Pancreas (tissue), 10 donors: ENCODE data around the gene SLC27A3. TPM values are rescaled to one million over a fixed set of nuclear protein-coding genes. Genes with fewer than 3 reads are reported as not detected.

Source experiments
- ATAC-seq, 4 donors: fragments of 200-7000 bp; cut with Tn5 transposase; one replicate each; pipeline versions ENCODE4 v1.8.0 to v1.9.1; 2020; ENCODE audit warnings: mild to moderate bottlenecking in 4 of 4, moderate library complexity in 4 of 4
- DNase-seq, 6 donors: peaks; one replicate each; pipeline ENCODE4 v3.0.0-alpha.2; 2020
- FAIRE-seq: peaks from 2 replicates; lab custom pipeline; 2012; peaks lifted over from hg19 to GRCh38; lab: Jason Lieb, UNC
- H3K27ac ChIP-seq, 4 donors: fragments of 200-600 bp; sonication (generic); 1 replicate in 3 of 4; 2 replicates in 1 of 4; pipeline versions ENCODE4 v1.5.0 to v1.8.0; 2020
- H3K27me3 ChIP-seq, 4 donors: fragments of 200-600 bp; one replicate each; pipeline ENCODE4 v1.8.0; 2021
- H3K36me3 ChIP-seq, 3 donors: fragments of 200-600 bp; sonication (generic) in 1 of 3; one replicate each; pipeline versions ENCODE4 v1.5.0 to v1.8.0; 2020 to 2021
- H3K4me1 ChIP-seq, 3 donors: fragments of 200-600 bp; one replicate each; pipeline ENCODE4 v1.8.0; 2021
- H3K4me3 ChIP-seq, 4 donors: fragments of 200-600 bp; sonication (generic) in 2 of 4; one replicate each; pipeline versions ENCODE4 v1.5.0 to v1.8.0; 2020 to 2021
- H3K9me3 ChIP-seq, 4 donors: fragments of 200-600 bp; one replicate each; pipeline ENCODE4 v1.8.0; 2021
- WGBS, 2 donors: extraction: QIAGEN DNeasy Blood & Tissue Kit; methylation state at CpG; one replicate each; pipeline ENCODE4 v1.1.7; 2013; 5-methylcytosine and 5-hydroxymethylcytosine counted together
- intact Hi-C, 3 donors: fragments of 100-400 bp; cut with DNase I; formaldehyde crosslinking; loops; one replicate each; pipeline versions ENCODE4 v1.11.1 to v1.14.2; 2022
- polyA plus RNA-seq, 2 donors: library from polyadenylated mRNA; stranded (reverse); fragments of 200-250 nt; gene quantifications; one replicate each; pipeline ENCODE4 v1.2.3, GENCODE V29; 2013
- total RNA-seq, 6 donors: library from RNA; stranded (reverse); fragmentation: NEBNext Ultra II Directional in 4 of 6; extraction: Animal tissue kit (Norgen Biotek cat#: 25700) in 4 of 6; gene quantifications; one replicate each; pipeline versions ENCODE4 v1.2.1 to v1.2.4, GENCODE V29; 2021 to 2023
- TF ChIP-seq, protein P1 (sequence below), 4 donors: fragments of 200-600 bp; sonication (generic) in 3 of 4; IDR thresholded peaks; one replicate each; pipeline versions ENCODE4 v1.5.0 to v1.8.0; 2021; ENCODE audit warnings: antibody characterized with exemption in 4 of 4
- donor health status: healthy with polysubstance abuse.
- donor health status: DM: no; HTN: no; CAD: no; lungs with moderate emphysema.
- donor health status: DM: no; HTN: no; CAD: no.
- donor health status: control.
- donor health status: control.
- donor health status: Bipolar disorder and iron deficiency.
- donor health status: DM: yes; HTN: yes; CAD: no.
- donor health status: DM: no; HTN: no; CAD: no.
- donor health status: DM: no; HTN: no; CAD: no.
- donor health status: DM: yes; HTN: yes; CAD: no.

SLC27A3 gene
- total and polyA plus RNA-seq, 8 donors = 9.0 to 64.0 (median 13.1) TPM

DNA sequence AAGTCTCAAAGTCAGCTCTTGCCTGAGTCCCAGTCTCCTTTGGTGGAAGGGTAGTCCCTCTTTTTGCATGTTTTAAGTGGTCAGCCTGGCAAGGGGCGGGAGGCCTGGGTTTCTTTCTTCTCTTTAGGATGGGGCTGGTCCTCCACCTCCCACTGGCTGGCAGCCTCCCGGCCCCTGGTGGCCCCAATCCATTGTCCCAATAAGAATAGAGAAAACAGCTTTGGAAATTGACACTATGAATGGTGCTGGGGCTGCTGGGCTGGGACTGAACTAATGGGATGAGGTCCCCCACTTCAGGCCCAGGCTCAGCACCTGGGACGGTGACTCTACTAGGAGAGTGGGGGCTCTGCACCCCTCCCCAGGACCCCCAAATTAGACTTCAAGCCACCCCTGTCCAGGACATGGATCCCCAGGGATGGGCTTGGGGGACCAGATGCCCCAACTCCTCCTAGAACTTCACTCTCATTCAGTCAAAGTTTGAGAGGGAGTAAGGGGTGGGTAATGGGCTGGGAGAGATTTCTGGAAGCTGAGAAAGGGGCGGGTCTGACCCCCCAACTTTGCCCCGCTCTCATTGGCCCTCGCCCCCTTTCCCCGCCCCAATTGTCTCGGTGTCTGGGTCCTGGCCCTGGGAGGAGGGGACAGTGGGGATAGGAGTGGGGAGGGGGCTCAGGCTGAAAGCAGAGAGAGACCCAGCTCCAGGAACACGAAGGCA, 18.2 kb downstream of the SLC27A3 start:
- peak in 2 of 6 donors; percentile 38 to 44 for DNase-seq
- Histone ChIP-seq H3K36me3 (no peaks in the 10 kb centered on the region), H3K27ac (no peak overlapping the region), H3K4me1 (peaks cover 0 to 14% (median 6%) of the 10 kb centered on the region in 3 donors), H3K4me3 (no peak overlapping the region), H3K27me3 (no peaks in the 10 kb centered on the region), H3K9me3 (no peaks in the 10 kb centered on the region)
- no peak for FAIRE-seq
- TF ChIP-seq, protein P1, sequence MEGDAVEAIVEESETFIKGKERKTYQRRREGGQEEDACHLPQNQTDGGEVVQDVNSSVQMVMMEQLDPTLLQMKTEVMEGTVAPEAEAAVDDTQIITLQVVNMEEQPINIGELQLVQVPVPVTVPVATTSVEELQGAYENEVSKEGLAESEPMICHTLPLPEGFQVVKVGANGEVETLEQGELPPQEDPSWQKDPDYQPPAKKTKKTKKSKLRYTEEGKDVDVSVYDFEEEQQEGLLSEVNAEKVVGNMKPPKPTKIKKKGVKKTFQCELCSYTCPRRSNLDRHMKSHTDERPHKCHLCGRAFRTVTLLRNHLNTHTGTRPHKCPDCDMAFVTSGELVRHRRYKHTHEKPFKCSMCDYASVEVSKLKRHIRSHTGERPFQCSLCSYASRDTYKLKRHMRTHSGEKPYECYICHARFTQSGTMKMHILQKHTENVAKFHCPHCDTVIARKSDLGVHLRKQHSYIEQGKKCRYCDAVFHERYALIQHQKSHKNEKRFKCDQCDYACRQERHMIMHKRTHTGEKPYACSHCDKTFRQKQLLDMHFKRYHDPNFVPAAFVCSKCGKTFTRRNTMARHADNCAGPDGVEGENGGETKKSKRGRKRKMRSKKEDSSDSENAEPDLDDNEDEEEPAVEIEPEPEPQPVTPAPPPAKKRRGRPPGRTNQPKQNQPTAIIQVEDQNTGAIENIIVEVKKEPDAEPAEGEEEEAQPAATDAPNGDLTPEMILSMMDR (IDR thresholded peaks at IDR 0.05) = no peak
- intact Hi-C loops = loop anchor here in 2 of 3 donors (10.0 kb wide), 2 partner anchors 151 to 191 kb away; partner anchors contain the start of genes DENND4B (in 1 of the 2) and RAB13 (in 1 of the 2)
- 66 to 72% methylated on average over 9 of the region's 9 CpGs for WGBS, 2 donors
- no peak for ATAC-seq

DNA sequence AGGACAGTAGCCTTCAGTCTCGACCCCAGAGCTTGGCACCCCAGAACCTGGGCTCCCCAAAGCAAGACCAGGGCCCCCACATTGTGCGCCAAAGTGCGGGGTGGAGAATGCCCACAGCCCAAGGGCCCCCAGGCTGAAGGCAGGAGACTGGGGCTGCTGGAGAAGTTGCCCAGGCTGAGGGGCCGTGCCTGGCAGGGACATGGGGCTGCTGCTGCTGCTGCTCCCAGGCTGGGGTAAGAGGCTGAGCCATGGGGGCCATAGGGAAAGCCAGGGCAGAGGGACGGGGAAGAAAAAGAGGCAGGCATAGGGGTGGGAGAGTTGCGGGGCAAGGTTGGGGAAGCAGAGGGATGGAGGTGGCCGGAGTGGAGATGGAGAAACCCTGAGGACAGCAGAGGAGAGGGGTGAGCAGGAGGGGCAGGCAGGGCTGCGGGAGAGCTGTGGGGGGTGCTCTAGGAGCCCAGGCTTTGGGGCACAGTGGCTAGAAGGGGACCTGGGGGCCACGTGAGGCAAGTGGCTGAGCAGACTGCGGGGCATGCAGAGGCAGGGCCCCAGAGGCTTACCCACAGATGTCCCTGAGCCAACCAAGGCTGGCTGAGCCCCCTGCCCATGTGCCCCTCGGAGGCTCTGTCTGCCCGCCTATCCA, 18.9 kb downstream of the SLC27A3 start:
- no peak for FAIRE-seq
- DNase-seq = peak in 2 of 6 donors; percentile 49 to 51
- H3K4me1 ChIP-seq = peaks cover 0 to 11% (median 4%) of the 10 kb centered on the region in 3 donors
- H3K36me3 ChIP-seq = no peaks in the 10 kb centered on the region
- no peaks in the 10 kb centered on the region for H3K9me3 ChIP-seq
- H3K4me3 ChIP-seq = no peak overlapping the region
- intact Hi-C loops = loop anchor here in 2 of 3 donors (10.0 kb wide), 2 partner anchors 151 to 191 kb away; partner anchors contain the start of genes DENND4B (in 1 of the 2) and RAB13 (in 1 of the 2)
- ATAC-seq = no peak
- no peaks in the 10 kb centered on the region for H3K27me3 ChIP-seq
- TF ChIP-seq, protein P1 (IDR thresholded peaks at IDR 0.05) = no peak
- 80 to 81% methylated on average over 10 to 12 of the region's 12 CpGs for WGBS, 2 donors
- no peak overlapping the region for H3K27ac ChIP-seq

DNA sequence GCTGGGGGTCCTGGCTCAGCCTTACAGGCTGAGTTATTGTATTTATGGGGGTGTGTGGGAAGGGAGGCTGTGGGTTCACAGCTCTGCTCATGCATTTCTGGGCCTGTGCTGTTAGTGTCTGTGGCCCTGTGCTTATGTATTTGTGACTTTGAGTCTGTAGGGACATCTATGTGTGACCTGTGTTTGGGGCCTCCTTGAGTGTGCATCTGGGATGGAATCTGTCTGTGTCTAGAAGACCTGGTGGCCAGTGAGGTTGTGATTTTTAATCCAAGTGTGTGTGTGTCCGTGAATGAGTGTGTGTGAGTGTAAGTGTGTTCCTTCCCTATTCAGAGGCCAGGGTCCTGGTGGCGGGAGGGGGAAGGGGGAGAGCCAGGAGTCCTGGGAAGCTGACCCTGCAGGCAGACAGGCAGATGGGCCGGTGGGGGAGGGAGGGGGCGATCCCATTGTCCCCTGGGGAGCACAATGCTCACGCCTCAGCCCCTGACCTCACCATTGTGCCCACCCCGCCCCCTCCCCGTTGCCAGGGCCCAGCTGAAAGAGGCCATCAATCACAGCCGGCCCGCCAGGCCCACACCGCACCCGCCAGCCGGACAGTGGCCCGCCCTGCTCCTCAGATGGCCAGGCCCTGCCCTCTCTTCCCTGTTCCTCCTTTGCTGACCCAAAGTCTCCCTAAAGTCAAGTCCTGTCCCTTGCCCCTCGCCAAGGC, 19.6 kb downstream of the SLC27A3 start:
- no peaks in the 10 kb centered on the region for H3K36me3 ChIP-seq
- H3K27ac ChIP-seq = no peak overlapping the region
- H3K4me3 ChIP-seq = no peak overlapping the region
- no peak for FAIRE-seq
- DNase-seq = peak in 3 of 6 donors; percentile 9 to 51 (median 47)
- no peak for ATAC-seq
- TF ChIP-seq, protein P1 (IDR thresholded peaks at IDR 0.05) = no peak
- H3K4me1 ChIP-seq = peaks cover 0 to 5% (median 0%) of the 10 kb centered on the region in 3 donors
- H3K27me3 ChIP-seq = no peaks in the 10 kb centered on the region
- intact Hi-C loops = loop anchor here (5.0 to 10.0 kb wide), 3 partner anchors 150 to 193 kb away; partner anchors contain the start of genes RAB13 (in 2 of the 3) and DENND4B (in 1 of the 3)
- WGBS, 2 donors = 60 to 66% methylated on average over 13 to 14 of the region's 14 CpGs
- H3K9me3 ChIP-seq = no peaks in the 10 kb centered on the region

DNA sequence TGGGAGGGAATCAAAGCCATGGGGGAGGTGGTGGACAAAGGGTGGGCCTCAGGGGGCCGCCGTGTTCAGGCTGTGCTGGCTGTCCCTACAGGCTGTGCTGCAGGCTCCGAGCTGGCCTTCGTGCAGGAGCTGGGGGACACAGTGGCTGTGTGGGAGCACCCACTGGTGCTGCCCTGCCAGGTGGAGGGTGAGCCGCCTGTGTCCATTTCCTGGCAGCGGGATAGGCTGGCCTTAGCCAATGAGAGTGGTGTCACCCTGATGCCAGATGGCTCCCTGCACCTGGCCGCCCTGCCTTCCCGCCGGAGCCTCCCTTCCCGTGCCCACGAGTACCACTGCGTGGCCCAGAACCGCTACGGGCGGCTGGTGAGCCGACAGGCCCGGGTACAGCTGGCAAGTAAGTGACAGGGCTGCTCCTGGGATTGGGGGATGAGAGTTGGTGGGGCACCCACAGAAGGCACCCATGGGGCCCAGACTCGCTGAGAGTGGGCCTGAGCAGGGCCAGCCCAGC, 20.2 kb downstream of the SLC27A3 start:
- WGBS, 2 donors = 72 to 77% methylated on average over 18 of the region's 18 CpGs
- no peak for ATAC-seq
- no peaks in the 10 kb centered on the region for H3K9me3 ChIP-seq
- intact Hi-C loops = loop anchor here (5.0 to 10.0 kb wide), 3 partner anchors 149 to 192 kb away; partner anchors contain the start of genes RAB13 (in 2 of the 3) and DENND4B (in 1 of the 3)
- TF ChIP-seq, protein P1 (IDR thresholded peaks at IDR 0.05) = no peak
- H3K27me3 ChIP-seq = no peaks in the 10 kb centered on the region
- H3K4me3 ChIP-seq = no peak overlapping the region
- H3K4me1 ChIP-seq = no peaks in the 10 kb centered on the region
- DNase-seq = peak in 1 of 6 donors; percentile 69
- H3K27ac ChIP-seq = no peak overlapping the region
- no peak for FAIRE-seq
- H3K36me3 ChIP-seq = no peaks in the 10 kb centered on the region
